GM18951 (cell line): ENCODE data around the gene DOCK4.

Source experiments
- POLR2A ChIP-seq: IDR thresholded peaks from 4 replicates; pipeline ENCODE4 v1.6.1; 2011; ENCODE audit warnings: mild to moderate bottlenecking; ENCODE audit not compliant: insufficient read length, insufficient read depth; ENCODE audit errors: extremely low read depth
- in situ Hi-C: fragments of 300-500 bp; cut with MboI; formaldehyde crosslinking; loops from one replicate; pipeline ENCODE4 v1.12.0; 2022; ENCODE audit warnings: low sequenced_read_pairs, mixed read lengths, inconsistent platforms; ENCODE audit not compliant: unreplicated experiment

Gene DOCK4

GRCh38 chr7:112083776-112084355, 122.3 kb downstream of the DOCK4 start:
- in situ Hi-C loops: no loop called here
- no peak for TF ChIP-seq POLR2A

DNA sequence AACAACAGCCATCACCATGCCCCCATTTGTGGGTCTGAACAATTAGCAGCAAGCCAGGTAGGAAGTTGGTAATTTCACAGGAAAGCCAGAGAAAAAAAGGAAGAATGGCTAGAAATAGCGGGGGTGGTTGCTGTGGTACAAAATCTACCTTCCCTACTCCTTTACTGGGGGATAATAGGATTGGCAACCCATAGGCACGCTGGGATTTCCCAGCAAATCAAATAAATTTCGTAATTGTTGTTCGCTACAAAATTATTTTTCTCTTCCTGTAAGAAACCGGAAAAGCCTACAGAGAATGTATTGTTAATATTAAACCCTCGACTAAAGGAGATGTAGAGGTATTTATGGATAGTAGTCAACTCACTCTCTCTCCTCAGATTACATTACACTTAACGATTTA, 123.9 kb downstream of the DOCK4 start:
- no peak for TF ChIP-seq POLR2A
- in situ Hi-C loops: no loop called here

DNA sequence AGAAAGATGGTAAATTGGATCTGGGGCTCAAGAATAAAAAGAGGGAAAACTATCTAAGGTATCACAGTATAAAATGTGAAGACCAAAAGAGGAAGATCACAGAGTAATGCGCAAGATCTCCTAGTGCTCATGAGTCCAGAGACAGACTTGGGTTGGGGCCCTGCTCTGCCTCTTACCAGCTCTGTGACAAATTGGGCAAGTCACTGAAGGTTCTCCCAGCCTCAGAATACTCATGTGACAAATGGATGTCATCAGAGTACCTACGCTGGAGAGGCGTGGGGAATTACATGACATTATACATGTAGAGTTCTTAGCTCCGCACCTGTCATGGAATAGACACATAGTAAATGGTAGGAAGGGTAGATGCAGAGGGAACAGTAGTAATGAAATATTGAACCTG, 124.4 kb downstream of the DOCK4 start:
- in situ Hi-C loops: no loop called here
- no peak for TF ChIP-seq POLR2A

DNA sequence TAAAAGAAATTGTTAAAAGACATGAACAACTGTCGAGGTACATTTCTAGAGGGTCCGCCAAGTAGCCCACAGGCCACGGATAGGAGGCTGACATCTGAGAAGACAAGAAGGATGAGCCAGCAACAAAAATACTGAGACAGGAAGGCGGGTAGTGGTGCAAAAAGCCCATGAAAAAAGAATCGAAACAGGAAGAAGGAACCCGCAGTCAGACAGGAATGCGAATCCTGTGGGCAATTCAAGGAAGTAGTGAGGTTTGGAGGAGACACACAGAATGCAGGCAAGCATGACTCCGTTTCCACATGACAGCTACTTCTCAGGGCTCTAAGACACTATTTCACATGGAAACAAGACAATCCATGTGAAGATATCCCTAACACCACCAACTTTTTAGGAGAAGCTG, 125.2 kb downstream of the DOCK4 start:
- in situ Hi-C loops: no loop called here
- no peak for TF ChIP-seq POLR2A

GRCh38 chr7:112080441-112080840, 125.8 kb downstream of the DOCK4 start:
- in situ Hi-C loops: no loop called here
- TF ChIP-seq POLR2A: no peak

- TF ChIP-seq POLR2A: no peak
- in situ Hi-C loops: no loop called here
Observed at GRCh38 chr7:112079673-112080072, 126.5 kb downstream of the DOCK4 start.

- TF ChIP-seq POLR2A: no peak
Observed at GRCh38 chr7:112079122-112079521, 127.1 kb downstream of the DOCK4 start.

GRCh38 chr7:112076324-112076723, 129.9 kb downstream of the DOCK4 start:
- no peak for TF ChIP-seq POLR2A
- in situ Hi-C loops: no loop called here

More at GRCh38 chr7:112079122-112079521, 127.1 kb downstream of the DOCK4 start:
- in situ Hi-C loops: no loop called here

DNA sequence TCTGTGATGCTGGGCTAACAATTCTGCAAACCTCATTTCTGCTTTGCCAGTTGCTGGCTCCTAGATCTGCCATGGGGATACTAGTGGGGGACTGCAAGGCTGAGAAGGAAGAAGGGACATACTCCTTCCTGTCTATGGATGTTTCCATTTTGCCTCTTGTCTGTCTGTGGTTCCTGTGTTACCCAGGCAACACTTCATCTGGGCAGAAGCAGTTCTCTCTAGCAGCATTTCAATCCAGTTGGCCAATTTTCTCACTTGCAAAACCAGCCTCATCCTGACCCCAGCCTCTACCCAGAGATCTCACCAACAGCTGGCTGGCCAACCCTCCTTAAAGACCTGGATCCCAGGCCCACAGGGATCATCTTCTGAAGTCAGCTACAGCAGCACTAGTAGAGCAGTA, 131.7 kb downstream of the DOCK4 start:
- no peak for TF ChIP-seq POLR2A
- in situ Hi-C loops: no loop called here

DNA sequence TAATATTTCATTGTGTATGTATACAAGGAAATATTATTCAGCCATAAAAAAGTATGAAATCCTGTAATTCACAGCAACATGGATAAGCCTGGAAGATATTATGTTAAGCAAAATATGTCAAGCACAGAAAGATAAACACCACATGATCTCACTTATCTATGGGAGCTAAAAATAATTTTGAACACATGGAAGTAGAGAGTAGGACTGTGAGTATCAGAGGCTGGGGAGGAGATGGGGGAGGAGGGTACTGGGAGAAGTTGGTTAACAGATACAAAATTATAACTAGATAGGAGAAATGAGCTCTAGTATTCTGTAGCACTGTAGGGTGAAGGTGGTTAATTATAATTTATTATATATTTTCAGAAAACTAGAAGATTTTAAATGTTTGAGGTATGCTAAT, 132.7 kb downstream of the DOCK4 start:
- no peak for TF ChIP-seq POLR2A

GRCh38 chr7:112072541-112073245, 133.5 kb downstream of the DOCK4 start:
- TF ChIP-seq POLR2A: no peak
- in situ Hi-C loops: no loop called here

More for the DNA sequence above, 132.7 kb downstream of the DOCK4 start:
- in situ Hi-C loops: no loop called here

- in situ Hi-C loops: no loop called here
- TF ChIP-seq POLR2A: no peak
Observed at GRCh38 chr7:112071856-112072255, 134.3 kb downstream of the DOCK4 start.

DNA sequence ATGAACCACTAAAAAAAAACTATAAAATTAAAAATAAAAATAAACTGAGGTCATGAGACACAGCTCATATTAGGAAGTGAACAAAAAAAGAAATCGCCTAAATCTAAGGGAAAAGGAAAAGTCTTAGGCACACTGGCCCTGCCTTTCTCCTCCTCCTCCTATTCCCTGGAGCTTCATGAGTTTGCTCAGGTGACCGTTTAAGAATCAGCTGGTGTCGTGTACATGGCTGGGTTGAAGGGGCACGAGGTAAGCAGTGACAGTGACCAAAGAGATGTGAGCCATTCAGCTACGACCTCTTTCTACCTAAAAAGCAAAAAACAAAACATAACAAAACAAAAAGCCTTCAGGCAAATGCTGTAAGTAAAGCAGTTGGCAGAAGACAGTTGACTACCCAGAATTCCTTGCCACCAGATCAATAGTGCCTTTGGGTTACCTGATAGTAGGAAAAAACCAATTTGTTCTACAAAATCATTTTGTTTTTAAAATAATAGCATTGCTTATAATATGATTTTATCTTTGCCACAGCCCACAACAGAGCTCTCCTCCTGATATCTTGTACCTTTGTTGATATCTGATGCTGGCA, 135.4 kb downstream of the DOCK4 start:
- in situ Hi-C loops: no loop called here

GRCh38 chr7:112069879-112070321, 136.3 kb downstream of the DOCK4 start:
- in situ Hi-C loops: no loop called here
- TF ChIP-seq POLR2A: no peak

More for the DNA sequence above, 135.4 kb downstream of the DOCK4 start:
- TF ChIP-seq POLR2A: no peak
